Fibroblast of upper back skin (primary cell): ENCODE results near the gene RFC5.
A peak's percentile ranks its signal among the peaks of the same experiment; 100 is the strongest.
"Not testable (repeated sequence)": the region's sequence is repeated elsewhere in the genome, so short reads cannot be mapped to it uniquely, and the experiment has no call there.

Source experiments
- DNase-seq: peaks from one replicate; pipeline ENCODE4 v3.0.0-alpha.2; 2013

RFC5 gene, protein sequence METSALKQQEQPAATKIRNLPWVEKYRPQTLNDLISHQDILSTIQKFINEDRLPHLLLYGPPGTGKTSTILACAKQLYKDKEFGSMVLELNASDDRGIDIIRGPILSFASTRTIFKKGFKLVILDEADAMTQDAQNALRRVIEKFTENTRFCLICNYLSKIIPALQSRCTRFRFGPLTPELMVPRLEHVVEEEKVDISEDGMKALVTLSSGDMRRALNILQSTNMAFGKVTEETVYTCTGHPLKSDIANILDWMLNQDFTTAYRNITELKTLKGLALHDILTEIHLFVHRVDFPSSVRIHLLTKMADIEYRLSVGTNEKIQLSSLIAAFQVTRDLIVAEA

DNA sequence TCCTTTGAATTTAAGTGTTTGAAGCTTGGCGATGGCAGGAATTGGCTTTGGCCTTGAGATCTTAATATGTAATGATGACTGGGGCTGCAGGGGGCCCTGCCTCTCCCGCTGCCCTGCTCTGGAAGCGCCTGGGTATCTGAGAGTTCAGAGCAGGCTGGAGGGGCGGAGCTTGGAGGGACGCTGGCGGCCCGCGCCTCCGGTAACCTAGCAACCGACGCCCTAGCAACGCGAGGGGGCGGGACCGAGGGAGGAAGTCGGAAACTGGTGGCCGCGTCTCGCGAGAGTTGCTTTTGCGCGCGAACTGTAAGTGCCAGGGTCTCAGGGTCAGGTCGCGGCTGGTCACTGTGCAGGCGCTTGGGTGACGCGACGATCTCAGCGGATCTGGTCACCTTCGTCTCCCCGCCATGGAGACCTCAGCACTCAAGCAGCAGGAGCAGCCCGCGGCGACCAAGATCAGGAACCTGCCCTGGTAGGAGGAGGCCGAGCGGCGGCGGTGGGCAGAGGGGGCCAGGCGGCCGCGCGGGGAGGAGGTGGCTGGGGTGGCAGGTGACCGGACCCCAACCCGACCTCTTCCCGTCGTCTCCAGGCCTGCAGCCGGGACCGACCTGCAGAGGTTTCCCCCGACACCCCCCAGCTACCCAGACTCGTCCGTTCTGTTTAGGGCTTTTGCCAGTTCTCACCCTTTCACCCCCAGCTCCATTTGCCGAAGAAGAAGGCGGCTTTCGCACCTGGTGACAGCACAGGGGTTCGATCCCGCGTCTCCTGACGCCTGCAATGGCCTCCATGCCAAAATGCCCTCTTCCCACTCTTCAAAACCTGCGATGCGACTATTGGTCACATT is at the start of gene RFC5:
Gene RFC5, plus strand, starts transcription at position 280 of the 841 bp plus-strand sequence. Its CDS starts 125 bp downstream, at position 405.
- peak; percentile 97 for DNase-seq

- no peak for DNase-seq
These were observed 49.5 kb upstream of the RFC5 start for GRCh38 chr12:117967043-117967442.

DNA sequence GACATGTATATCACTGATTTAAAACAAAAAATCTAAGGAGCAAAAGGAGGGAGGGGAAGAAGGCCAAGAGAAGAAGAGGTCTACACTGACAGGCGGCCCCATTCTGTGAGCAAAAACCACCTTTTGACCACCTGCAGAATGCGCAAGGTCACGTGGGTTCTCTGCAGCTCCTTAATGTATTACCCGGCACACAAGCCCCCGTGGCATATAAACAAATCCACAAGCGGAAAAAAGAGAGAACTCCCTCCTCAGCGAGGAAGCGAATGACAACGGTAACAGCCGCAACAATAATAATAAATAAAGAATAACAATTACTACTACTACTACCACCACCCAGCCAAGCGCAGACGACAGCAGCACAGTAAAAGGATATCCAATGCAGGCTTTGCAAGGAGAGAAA is 49.0 kb upstream of the RFC5 start:
- no peak for DNase-seq

DNA sequence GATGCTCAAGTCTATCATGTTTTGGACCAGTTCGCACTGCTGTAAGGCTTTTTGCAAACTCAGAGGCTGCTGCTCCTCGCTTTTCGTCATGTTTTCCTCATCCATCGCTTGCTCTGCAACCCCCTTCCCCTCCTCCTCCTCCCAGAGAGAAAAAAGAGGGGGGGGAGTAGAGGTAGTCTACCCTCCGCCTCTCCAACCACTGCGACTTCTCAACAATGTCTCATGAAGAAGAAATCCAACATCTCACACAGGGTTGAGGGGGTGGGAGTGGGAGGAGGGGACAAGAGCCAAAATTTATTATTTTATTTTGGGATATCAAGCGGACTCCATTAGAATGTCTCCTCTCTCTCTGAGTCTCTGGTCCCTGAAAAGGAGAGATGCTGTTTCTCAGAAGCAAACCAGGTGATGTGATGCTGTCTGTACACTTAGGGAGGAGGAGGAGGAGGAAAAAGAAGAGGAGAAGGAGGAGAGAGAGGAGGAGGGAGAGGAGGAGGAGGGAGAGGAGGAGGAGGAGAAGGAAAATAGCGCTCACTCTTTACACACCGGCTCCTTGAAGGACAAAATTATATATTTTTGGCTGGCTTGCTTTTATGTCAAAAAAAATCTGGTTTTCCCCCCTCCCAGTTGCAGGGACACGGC is 48.2 kb upstream of the RFC5 start:
- DNase-seq, result no peak

DNA sequence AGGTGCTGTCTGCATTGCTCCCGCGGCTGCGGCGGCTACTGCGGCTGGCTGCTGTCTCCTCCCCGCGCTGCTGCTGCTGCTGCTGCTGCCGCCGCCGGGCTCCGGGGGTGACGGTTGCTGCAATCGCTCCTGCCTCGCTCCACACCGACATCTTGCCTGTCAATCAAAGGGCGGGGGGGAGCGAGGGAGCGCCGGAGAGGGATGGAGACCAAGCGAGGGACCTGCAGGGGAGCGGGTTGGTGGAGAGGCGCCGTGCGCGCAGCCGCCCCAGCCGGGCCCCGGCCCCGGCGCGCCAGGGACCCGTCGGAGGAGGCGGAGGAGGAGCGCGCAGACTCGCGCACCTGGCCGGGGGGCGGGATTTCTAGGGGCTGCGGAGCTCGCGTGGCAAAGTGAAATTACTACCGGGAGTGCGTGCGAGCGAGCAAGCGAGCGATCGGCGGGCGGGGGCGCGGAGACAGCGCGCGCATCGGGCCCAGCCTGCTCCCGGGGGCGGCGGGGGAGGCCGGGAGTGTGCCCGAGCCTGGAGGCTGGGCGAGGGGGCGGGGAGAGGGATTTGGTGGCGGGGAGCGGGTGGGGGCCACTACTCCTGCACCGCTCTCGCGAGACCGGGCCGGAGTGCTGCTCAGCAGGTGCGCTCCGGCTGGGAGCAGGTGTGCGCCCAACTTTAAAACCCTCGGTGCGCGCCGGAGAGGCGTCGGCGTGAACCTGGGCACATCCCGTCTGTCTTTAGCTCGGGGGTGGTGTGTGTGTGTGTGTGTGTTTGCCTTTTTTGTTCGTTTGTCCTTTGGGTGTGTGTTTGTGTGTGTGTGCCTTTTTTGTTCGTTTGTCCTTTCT is 47.5 kb upstream of the RFC5 start, which contains the start of gene KSR2:
Gene KSR2, minus strand, starts transcription at position 165 of the 834 bp plus-strand sequence. CDS start 735 bp downstream, outside the sequence.
- peak; percentile 9 for DNase-seq

DNA sequence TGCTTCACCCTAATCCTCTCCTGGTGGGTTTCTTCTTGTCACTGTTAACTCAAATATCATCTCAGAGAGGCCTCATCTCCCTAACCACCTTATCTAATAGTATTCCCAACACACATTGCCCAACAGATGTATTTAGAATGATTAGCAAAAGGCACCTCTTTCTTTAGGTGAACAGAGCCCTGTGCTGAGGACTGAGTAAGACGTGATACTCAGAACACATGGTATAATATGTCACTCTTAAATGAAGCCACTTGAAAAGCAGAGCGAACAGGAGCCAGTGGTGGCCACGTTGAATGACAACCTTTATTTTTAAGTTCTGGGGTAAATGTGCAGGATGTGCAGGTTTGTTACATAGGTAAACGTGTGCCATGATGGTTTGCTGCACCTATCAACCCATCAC is 46.2 kb upstream of the RFC5 start:
- DNase-seq, result no peak

DNA sequence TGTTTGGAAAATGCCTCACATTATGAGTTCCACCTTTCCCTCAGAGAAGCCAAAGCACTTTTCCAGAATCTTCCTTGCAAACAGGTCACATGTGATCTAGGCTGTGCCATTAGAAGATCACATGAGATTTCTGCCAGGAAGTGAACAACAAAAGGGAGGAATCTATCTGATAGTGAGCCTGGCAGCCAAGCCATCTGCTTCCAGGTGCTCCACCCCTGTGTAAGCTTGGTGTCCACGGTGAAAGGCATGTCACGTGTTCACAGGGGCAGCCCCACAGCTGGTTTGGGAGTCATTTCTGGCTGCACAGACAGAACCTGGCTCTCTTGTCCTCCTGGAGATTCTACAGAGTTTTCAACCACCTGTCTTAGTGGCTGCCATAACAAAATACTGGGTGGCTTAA is 44.2 kb upstream of the RFC5 start:
- DNase-seq, result no peak

DNA sequence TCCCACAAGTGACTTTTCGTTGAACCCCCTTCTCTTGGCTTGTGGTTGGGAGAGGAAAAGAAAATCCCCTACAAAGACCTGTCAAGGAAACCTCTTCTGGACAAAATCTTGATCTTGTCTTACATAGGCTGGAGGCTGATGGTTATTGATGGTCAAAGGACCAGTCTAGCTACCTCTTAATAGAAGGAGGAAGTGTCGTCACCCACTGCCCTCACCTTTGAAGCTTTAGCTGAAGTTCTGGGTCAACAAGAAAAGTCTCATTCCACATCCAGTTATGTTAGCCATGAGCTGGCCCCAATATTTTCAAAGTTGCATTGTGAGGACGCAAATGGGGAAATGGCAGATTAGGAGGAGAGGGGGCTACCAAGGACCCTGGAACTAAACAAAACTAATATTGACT is 41.5 kb upstream of the RFC5 start:
- no peak for DNase-seq

DNA sequence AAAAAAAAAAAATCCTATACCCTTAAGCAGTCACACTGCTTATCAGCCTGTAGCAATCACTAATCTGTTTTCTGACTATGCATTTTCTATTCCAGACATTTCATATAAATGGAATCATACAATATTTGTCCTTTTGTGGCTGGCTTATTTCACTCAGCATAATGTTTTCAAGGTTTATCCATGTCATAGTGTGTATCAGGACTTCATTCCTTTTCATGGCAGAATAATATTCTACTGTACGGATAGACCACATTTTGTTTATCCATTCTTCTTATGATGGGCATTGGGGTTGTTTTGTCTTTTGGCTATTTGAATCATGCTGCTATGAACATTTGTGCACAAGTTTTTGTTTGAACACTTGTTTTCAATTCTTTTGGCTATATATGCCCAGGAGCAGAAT is 39.1 kb upstream of the RFC5 start:
- no peak for DNase-seq

DNA sequence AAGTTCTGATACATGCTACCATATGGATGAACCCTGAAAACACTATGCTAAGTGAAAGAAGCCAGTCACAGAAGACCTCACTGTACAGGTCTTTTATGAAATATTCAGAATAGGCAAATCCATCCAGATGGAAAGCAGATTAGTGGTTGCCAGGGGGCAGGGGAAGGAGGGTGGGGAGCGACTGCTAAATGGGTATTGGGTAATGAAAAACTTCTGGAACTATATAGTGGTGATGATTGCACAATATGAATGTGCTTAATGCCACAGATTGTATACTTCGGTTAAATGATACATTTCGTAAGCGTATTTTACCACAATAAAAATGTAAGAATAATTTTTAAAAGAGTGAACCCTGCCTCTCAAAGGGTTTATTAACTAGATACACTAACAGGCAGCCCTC is 35.9 kb upstream of the RFC5 start:
- DNase-seq, result peak; percentile 45

GRCh38 chr12:117981267-117981666 is 35.2 kb upstream of the RFC5 start:
- DNase-seq, result no peak

- DNase-seq, result peak; percentile 10
These were observed 31.3 kb upstream of the RFC5 start for GRCh38 chr12:117985182-117985581.

GRCh38 chr12:117986705-117987469 is 29.6 kb upstream of the RFC5 start:
- peak; percentile 82 for DNase-seq

- no peak for DNase-seq
These were observed 21.7 kb upstream of the RFC5 start for GRCh38 chr12:117994551-117995438.

DNA sequence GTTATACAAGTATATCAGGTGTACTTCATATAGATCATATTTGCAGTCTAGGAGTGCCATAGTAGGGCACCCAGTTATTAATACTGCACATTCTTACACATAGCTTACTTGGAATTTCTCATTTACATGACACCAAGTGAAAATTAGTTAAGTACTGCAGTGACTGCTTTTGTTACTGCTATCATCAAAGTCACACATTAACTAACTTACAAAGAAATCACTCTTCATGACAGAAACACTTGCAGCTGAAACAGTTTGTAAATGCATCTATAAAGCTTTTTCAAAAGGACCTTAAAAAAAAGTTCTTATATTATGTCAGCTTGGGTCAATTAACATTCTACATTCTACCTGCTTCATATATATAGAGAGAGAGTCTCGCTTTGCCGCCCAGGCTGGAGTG is 17.8 kb upstream of the RFC5 start:
- no peak for DNase-seq

DNA sequence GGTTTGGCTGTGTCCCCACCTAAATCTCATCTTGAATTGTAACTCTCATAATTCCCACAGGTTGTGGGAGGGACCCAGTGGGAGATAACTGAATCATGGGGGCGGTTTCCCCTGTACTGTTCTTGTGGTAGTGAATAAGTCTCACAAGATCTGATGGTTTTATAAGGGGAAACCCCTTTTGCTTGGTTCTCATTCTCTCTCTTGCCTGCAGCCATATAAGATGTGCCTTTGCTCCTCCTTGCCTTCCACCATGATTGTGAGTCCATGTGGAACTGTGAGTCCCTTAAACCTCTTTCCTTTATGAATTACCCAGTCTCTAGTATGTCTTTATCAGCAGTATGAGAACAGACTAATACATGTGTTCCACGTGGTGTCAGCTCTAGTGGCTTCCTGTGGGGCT is 16.7 kb upstream of the RFC5 start:
- DNase-seq, result not testable (repeated sequence)

DNA sequence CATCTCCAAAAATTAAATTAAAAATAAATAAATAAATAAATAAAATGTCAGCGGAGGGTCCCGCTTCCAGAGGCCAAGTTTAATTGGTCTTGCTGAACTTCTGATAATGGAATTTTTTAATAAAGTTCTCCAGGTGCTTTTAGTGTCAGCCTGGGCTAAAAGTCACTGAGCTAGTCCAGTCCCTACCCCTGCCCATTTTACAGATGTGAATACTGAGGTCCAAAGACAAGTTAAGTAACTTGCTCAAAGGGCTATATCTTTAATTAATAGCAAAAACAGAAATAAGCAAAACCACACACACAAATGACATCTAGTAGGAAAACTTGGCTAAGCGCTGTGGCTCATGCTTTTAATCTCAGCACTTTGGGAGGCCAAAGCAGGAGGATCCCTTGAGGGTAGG is 5.6 kb upstream of the RFC5 start:
- no peak for DNase-seq

- DNase-seq, result no peak
These were observed 5.1 kb upstream of the RFC5 start for GRCh38 chr12:118011377-118011776.

GRCh38 chr12:118011961-118012360 is 4.5 kb upstream of the RFC5 start:
- no peak for DNase-seq

DNA sequence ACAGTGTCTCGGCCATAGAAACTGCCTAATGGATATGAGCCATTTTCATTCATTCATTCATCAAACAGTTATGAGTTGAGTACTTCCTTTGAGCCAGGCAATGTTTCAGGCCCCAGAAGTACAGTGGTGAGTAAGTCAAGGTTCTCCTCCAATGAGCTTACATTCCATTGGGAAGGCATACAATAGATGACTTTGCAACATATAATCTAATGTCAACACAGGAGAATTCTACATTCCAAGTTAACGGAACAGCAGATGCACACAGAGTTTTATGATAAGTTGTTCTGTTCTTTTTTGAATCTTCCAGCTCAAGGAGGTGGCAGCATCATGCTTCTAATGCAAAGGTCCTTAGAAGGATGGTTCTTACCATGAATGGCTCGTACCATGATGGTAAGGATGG is 3.2 kb upstream of the RFC5 start:
- no peak for DNase-seq

DNA sequence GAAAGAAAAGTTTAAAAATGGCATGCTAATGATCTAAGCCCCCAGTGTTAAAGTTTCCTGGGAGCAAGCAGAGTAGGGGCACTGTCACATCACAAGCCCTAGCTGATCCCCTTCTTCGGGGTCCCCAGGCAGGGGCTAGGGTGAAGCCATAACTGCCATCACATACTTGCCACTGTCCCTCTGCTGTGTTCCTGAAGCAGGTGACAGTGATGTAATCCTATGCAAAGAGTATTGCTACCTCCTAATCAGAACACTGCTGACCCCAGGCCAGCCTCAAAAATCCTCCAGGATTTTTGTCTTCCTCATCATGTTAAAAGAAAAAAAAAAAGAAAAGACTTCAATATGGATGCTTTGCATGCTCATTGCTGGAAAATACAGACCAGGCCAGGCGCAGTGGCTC is 1.2 kb upstream of the RFC5 start:
- no peak for DNase-seq
